Fibroblast of skin of right biceps (primary cell): ENCODE results near the gene KATNAL1.

Experiments
- DNase-seq: peaks from one replicate; pipeline ENCODE4 v3.0.0-alpha.2; 2013

Gene KATNAL1

DNA sequence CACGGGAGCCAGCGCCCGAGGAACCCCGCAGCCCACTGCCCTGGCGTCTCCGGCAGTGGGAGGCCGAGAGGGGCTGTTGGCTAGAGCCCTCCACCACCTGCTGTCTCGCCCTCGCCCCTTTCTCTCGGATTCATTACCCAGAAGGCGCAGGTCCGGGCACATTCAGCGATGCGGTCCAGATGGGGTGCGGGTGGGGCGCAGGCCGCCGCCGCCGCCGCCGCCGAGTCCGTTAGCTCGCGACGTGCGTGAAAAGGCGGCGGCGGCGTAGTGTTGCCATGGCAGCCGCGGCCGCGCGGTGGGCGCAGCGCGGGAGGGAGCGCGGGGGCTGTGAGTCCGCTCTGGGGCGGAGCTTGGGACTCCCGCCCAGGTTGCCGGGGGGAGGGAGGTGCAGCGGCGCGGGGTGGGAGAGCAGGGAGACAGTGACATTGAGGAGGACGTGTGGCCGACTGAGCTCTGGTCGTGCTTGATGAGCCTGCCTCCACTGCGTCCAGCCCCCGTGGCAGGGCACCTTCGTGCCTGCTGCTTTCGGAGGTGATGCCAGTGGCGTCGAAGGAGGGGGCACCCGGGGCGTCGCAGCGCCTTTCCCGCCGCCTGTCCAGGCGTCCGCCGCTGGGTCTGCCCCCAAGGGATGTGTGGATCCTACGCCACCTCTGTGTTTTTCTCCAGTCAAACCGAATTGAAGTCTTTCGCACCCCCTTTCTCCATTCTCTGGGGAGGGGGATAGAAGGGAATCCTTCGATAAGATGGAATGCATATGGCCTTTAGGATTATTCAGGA lies at the start of gene KATNAL1:
TSS of gene KATNAL1 (minus strand) at position 358 of the 777 bp plus-strand sequence. CDS start 23,774 bp downstream, outside the sequence.
- peak; percentile 78 for DNase-seq

DNA sequence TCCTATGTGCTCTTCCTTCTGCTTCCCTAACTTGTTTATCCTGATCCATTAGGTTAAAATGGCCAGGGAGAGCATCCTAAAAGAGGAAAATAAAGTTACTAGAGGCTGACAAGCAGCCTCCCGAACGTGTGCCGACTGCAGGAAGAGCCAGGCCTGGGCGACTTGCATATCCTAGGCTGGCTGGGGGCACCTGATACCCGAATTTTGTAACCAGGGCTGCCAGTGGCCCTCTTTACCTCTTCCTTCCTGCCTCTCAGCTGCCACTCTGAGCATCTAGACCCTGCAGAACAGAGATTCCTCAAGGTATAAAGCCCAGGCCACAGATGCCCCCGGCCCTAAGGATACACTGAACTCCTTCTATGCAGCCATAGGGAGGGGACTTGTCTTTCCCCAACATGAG lies 48.5 kb upstream of the KATNAL1 start:
- DNase-seq: no peak

DNA sequence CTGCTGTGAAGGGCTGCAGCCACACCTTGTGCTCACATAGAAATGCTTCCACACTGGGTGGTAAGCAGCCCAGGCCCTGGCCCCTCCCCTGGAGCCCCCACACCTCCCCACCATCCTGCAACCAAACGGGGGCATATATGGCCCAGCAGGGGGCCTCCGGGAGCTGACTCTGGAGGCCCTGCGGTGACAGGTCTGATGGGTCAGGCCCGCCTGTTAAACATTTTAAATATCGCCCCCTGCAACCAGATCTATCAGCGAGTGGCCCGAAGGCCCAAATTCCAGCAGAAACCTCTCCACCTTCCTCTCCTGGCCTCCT lies 48.0 kb upstream of the KATNAL1 start:
- peak; percentile 18 for DNase-seq

DNA sequence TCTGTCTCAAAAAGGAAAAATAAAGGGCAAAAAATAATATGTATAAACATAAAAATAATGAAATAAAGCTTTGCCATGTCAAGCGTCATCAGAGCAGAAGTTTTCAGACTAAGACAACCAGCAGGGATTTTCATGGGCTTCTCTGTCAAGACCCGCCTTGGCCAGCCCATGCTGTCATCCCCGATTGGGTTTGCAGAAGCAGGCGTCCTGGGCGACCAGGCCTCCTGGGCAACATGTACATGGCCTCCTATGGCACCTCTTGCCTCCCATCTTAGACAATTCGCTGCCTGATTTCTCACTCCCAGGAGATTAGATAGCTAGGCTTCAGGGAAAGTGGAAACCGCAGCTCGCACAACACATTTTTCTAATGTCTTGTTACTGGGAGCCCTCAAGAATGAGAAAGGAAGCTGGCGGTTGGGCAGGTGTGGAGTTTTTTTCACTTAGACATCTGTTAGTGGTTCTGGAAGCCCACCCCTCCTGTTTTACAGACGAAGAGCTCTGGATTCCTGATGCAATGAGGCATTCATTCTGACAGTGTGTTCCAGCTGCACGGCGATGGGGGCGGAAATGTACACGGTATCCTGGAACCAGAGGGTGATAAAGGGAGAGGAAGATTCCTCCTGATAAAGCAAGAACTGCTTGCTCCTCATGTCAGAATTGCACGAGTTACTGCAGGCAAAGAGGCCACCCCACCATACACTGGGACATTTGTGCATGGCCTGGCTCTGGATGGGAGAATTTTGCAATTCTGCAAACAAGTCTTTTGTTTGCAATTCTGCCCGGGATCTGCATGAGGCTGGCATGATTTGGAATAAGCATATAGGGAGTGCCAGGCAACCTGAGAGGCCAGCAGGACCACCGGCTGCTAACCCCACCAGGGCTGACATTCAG lies 47.4 kb upstream of the KATNAL1 start:
- peak; percentile 69 for DNase-seq

DNA sequence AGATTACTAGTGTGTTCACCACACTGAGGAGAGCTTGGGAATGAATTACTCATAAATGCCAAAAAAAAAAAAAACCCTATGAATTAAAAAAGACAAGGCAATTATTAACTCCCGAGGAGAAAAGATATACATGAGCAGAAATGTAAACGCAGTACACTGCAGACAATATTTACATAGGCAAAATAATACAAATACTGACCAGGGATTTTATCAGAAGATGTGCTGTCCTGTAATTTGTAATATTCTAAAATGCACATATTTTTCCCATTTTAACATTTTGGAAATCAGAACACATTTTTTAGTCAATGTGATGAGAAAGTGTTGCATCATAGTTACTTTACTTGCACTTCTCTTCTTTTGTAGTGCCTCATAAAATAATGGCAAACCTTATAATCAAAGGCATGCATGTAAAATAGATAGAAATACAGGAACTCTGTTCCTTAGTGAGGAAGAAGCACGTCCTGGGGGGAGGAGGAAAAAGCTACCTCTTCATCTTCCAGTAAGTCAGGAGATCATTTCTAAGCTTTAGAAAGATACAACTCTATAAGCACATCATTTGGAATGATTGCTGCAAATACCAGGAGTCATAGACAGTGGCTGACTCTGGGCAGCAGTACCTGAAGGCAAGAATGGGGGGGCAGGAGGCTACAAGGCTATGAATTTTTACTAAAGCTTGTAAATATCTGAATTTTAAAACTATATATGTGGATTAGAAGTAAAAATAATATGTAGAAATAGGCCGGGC lies 46.3 kb upstream of the KATNAL1 start:
- no peak for DNase-seq

DNA sequence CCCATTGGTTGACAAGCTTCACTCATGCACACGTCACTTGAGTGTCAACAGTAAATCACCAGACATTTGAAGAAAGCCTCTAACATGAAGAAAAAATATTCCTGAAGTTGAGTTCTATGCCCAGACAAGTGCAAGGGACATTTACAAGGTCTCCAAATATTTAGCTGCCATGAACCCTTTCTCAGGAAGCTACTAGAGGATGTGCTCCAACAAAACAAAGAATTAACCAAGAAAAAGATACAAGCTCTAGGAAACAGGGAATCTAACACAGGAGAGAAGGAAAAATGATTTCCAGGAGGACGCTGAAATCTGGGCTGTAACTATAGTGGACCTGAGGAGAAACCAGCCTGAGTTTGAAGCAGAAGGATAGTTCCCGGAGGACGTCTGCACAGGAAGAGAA lies 45.7 kb upstream of the KATNAL1 start:
- DNase-seq: no peak

DNA sequence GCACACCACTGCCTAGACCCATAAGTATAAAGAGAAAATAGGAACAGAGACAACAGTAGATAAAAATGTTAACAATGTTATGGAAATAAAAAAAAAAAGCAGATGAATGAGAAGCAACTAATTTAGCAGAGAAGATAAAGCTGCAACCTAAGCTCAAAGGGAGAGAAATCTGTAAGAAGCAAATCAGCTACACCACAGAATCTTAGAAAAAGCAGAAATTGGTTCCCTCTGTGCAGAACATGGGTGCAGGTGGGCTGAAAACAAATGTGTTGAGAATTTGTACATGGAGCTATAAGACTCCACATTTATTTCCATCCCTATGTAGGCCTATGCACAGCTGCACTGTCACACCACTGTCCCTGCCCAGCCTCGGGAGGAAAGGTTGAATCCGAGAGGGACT lies 44.8 kb upstream of the KATNAL1 start:
- no peak for DNase-seq

DNA sequence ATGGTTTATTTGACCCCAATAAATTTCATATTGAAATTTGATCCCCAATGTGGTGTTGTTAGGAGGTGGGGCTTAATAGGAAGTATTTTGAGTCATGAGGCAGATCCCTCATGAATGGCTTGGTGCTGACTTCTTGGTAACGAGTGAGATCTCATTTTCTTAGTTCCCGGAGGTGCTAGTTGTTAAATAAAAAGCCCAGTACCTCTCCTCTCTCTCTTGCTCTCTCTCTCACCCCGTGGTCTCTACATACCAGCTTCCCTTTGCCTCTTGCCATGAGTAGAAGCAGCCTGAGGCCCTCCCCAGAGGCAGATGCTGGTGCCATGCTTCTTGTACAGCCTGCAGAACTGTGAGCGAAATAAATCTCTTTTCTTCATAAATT lies 39.4 kb upstream of the KATNAL1 start:
- DNase-seq: no peak

DNA sequence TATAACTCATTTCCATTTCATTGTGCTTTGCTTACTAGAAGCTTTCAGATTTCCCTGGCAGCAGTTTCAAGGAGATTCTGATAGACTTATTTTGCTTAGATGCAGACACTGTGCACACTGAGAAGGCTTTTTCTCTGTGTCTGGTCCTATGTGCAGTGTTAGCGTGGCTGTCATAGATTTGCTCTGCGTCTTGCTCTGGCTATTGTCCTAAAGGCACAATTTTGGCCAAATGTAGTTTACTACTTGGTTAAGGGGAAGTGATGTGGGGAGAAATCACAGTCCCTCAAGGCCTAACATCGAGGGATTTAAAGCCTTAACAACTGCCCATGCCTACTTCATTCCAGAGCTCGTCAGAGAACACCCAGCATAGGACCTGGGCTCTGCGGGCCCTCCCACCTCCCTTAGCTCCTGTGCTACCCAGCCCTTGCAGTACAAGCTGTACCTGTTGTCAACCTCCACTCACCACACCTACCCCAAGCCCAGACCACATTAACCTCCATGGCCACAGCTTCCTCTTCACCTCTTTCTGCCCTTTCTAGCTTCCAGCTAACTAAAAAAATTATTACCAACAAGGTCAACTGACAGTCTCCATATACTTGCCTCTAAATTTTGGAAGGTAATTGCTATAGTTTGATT lies 38.9 kb upstream of the KATNAL1 start:
- DNase-seq: no peak

DNA sequence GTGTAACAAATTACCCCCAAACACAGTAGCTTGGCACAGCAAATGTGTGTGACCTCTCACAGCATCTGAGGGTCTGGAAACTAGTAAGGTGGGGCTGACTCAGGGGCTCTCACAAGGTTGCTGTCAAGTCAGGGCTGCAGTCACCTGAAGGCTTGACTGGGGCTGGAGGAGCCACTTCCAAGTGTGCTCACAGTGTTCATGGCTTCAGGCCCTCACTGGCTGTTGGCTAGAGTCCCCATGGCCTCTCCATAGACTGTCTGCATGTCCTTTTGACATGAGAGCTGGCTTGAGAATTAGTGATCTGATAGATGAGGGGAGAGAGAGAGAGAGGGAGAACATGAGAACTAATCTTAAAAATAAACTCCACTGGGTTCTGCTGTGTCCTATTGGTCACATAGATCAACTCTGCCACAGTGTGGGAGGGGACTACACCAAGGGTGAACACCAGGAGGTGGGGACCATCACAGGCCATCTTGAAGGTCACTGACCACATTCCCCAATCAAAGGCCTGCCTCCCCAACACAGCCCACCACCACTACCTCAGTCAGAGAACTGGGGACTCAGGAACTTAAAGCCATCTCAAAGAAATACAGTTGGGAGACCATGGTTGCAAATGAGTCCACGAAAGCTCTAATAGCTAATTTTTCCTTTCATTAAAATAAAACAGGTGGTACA lies 38.2 kb upstream of the KATNAL1 start:
- no peak for DNase-seq

DNA sequence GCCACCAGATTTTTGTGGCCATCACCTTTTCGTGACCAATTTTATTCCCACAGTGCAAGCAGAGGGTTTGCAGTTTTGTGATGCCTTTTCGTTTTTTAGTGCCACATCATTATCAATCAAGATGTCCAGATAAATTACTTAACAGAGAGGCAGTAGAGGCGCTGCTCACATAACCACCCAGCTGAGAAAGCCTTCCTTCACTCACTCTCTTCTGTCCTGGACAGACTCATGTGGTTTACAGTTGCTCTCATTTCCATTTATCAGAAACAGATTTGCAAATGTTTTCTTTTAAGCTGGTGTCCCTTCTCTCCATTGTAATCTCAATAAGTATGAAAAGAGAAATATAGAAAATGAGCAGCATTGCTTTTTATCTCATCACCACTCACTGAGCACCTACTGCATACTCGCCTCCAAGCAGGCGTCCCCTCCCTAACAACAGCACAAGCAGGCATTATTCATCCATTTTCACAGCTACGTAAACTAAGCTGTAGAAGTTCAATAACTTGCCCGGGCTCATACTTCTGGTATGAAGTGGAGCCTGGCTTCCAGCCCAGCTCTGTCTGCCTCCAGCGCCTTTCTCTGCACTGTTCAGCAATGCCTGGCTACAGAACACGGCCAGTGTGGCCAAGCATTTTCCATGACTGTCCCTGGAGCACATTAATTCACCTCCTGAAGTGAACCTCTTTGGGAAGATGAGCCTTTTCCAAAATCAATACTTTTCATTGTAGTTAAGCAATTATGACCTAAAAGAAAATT lies 34.6 kb upstream of the KATNAL1 start:
- DNase-seq: peak; percentile 94

DNA sequence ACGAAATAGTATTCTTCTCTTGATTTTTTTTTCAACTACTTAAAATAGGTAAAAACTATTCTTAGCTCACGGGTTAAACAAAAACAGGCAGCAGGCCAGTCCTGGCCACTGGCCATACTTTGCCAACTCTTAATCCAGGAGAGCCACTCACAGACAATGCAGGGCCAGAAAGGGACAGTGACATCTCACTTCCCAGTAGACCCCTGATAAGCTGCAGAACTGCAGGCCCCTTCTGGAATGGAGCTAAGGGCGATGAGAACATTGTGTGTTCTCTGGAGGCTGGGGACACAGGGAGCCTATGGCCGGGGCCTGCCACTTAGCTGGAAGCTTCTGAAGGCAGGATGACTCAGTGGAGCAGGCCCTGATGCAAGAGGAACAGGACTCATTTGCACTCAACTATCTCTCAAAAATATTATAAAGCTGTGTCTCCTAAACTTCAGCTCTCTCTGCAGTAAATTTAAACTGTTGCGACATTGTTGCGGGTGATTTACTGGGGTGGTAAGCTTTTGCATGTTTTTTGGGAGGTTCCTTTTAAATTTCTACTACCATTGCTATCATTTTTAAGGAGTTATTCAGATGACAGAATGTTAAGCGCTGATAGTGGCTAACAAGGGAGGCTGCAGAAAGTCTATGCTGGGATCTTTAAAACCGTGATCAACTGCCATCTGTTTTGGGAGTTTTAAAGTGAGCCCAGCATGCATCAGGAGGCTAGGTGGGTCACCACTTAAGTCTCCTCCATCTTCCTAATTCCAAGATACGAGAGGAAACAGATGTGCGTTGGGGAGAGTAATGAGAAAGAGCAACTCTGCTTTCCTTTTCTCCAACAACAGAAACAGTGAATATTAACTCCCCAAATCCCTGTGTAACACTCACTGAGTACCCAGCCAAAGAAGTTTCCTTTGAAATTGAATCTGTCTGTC lies 33.2 kb upstream of the KATNAL1 start:
- DNase-seq: peak; percentile 95

DNA sequence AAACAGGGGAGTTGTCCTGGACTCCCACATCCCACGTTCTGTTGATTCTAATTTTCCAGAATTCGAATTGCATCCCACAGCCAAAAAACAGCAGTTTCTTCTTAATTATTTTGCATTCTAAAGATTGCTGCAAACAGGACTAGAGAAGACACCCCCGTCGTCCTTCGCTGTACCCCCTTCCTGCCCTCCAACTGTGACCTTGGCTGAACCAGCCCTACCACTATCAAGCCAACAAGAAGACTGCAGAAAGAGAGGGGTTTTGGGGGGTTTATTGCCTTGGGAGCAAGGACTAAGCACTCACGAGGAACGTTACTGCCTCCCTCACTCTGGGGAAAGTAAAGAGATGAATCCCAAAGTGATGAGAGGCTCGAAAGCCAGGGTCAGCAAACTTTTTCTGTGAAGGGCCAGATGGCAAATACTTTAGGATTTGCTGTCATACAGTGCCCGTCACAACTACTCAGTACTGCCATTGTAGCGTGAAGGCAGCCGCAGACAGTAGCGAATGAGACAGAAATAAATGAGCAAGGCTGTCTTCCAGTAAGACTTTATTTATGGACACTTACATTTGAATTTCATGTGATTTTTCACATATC lies 32.5 kb upstream of the KATNAL1 start:
- DNase-seq: peak; percentile 44

DNA sequence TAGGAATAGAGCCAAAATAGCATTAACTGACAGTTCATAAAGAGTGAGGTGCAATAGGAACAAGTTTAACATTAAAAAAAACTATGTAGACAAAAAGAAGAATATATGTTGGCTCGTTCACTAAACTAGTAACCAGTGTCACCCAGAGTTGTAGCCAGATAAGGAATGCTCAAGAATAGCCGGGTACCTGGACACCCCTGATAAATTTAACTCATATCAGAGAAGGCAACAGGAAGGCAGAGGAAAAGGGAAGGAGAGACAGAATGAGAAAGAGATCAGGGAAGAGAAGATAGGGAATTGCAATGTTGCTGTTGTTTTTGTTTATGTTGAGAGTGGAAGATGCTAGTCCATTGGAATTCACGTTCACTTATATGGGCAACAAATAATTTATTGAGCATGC lies 31.6 kb upstream of the KATNAL1 start:
- no peak for DNase-seq

DNA sequence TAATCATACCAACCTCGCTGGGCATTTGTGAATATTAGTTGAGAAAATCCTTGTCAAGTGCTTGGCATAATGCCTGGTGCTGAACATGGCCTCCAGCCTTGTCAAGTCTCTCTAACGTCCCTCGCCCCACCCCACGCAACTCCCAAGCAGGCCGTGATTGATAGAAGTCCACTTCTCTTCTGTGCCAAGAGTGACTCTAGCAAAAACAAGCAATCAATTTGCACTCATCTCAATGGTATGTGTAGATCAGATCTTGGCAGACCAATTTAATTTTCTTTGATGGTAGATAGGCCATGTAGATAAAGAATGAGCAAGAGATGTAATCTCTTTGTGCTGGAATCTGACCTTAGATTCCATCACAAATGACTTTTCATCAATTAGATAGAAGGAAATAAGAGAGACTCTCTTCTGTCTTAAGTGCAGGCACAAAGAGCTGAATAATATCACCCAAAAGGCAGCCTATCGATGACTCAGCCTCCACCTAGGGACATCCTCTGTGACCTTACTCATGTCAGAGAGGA lies 31.0 kb upstream of the KATNAL1 start:
- DNase-seq: peak; percentile 85

DNA sequence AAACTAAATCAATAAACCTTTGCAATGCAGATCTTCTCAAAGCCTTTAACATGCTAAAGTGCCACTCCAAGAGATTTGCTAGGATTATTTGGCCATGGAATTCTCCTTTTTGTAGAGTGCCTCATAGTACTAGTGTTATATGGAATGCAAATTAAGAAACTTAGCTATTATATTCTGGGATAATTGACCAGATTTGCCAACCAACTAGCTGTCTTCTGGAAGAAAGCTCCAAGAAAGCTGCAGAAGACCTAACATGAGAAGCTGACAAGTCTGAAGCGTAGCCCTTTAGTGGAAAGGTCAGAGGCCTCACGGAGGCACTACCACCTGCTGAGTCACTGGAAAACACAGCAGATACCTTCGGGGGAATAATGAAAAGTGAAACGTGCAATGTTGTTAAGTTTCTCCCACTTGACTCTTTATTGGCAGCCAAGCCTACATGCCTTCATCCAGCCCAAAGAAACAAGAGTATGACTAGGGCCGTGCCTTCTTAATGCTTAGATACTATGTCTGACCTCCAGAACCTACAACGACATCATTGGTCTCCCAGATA lies 29.8 kb upstream of the KATNAL1 start:
- no peak for DNase-seq

DNA sequence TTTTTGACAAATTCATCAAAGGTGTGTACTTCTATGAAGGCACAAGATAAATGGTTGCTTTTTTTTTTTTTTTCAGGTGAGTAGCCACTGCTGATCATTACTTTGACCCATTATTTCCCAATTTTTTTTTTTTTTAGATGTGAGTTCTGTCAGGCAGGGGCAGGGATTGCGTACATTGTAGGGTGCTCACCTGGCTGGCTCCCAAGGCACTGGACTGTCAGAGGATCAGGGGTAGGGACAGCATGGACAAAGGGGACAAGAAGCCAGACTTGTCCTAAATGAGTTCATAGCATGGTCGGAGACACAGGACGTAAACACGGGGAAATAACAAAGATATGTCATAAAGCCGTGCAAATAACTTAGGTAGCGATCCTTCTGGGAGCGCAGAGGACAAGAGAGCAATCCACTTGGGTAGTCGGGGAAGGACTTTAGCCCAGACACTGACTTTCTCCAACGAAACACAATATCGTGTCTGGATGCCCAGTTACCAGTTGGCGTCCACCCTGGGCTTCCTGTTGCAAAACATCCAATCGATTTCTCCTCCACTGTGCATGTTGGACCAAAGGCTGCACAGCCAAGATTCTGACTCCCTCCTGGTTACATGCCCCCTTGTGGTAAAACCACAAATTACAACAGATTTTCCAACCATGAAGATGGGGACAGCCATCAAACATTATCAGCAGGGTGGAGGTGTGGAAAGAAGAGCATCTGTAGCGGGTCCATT lies 27.5 kb upstream of the KATNAL1 start:
- DNase-seq: no peak

DNA sequence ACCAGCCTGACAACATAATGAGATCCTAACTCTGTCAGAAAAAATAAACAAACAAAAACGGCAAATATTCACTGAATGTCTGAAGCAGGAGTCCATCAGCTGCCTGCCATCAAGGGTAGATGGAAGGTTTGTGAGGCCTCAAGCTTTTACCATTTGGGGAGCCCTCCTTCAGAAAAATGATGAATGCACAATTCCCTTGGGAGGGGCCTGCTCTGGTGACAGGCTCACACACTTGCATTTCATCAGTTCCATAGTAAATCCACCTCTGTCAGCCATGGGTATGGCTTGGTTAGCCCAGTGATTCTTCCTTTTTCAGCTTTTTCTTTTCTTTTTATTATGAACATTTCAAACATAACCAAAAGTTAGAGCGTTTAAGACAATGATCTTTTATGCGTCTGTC lies 26.3 kb upstream of the KATNAL1 start:
- no peak for DNase-seq
